ENCODE data around the gene ZNF865.

DNA sequence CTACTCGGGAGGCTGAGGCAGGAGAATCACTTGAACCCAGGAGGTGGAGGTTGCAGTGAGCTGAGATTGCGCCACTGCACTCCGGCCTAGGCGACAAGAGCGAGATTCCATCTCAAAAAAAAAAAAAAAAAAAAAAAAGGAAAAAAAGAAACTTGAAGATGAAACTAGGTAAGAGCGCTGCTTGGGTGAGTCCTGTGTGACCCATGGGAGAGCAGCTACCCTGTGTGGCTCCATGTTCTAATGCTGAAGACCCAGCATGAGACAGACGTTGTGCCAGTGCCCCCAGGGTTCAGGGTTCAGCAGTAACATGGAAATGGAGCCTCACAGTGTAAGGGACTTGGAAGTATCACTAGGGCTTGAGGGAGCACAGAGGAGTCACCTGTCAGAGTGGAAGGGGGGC is 13.0 kb downstream of the ZNF865 start:
- TF ChIP-seq GATA2 (IDR thresholded peaks at IDR 0.05; ENCODE audit: low read depth, low read length) = no peak
- no peak for TF ChIP-seq GATA3 (IDR thresholded peaks at IDR 0.05; ENCODE audit: low read depth, low read length)
